Activated CD8-positive, alpha-beta memory T cell treated with anti-CD3 and anti-CD28 coated beads for 48 hours (primary cell): ENCODE results near the gene PRAC2.

ENCODE experiments used
- DNase-seq, 3 experiments: peaks; one replicate each; pipeline ENCODE4 v3.0.0-alpha.2; 2020; ENCODE audit warnings: low read depth in 2 of 3, low spot score in 2 of 3

The PRAC2 gene

GRCh38 chr17:48753794-48754499 is 31.0 kb downstream of the PRAC2 start:
- no peak for DNase-seq

- DNase-seq, result no peak
These were observed 31.7 kb downstream of the PRAC2 start for GRCh38 chr17:48754500-48755261.

GRCh38 chr17:48755356-48755755 is 32.4 kb downstream of the PRAC2 start:
- DNase-seq, result no peak

GRCh38 chr17:48756830-48757251 is 33.9 kb downstream of the PRAC2 start:
- DNase-seq, result no peak

- no peak for DNase-seq
These were observed 34.6 kb downstream of the PRAC2 start for GRCh38 chr17:48757524-48757961.

- no peak for DNase-seq
These were observed 36.3 kb downstream of the PRAC2 start for GRCh38 chr17:48759288-48759687.

GRCh38 chr17:48760411-48760810 is 37.4 kb downstream of the PRAC2 start:
- no peak for DNase-seq

- no peak for DNase-seq
These were observed 38.1 kb downstream of the PRAC2 start for GRCh38 chr17:48761114-48761513.

- DNase-seq, result no peak
These were observed 44.3 kb downstream of the PRAC2 start for GRCh38 chr17:48767263-48767774.

GRCh38 chr17:48769009-48769675 is 46.2 kb downstream of the PRAC2 start:
- no peak for DNase-seq

- DNase-seq, result no peak
These were observed 48.0 kb downstream of the PRAC2 start for GRCh38 chr17:48770954-48771353.

- DNase-seq, result no peak
These were observed 50.3 kb downstream of the PRAC2 start for GRCh38 chr17:48773245-48773644.
